HL-60/S4 treated with phorbol 12-myristate 13-acetate at 8.2 ng/mL for 4 days and 3 days (cell line): ENCODE measurements around the gene FUT7.
"Not testable (repeated sequence)": the region's sequence is repeated elsewhere in the genome, so short reads cannot be mapped to it uniquely, and the experiment has no call there.

ENCODE experiments used
- in situ Hi-C: fragments of 300-500 bp; cut with MboI; formaldehyde crosslinking; loops from 2 replicates; pipeline ENCODE4 v1.15.0; 2022; ENCODE audit warnings: low sequenced_read_pairs

The FUT7 gene

GRCh38 chr9:137034039-137034708 is 2.3 kb upstream of the FUT7 start:
- in situ Hi-C loops = no loop called here

GRCh38 chr9:137033481-137033880 is 1.6 kb upstream of the FUT7 start:
- in situ Hi-C loops = not testable (repeated sequence)

- in situ Hi-C loops = no loop called here
Measured at GRCh38 chr9:137032858-137033257, 970 bp upstream of the FUT7 start.

- in situ Hi-C loops = no loop called here
Measured at GRCh38 chr9:137030538-137031527, 1.1 kb downstream of the FUT7 start.

GRCh38 chr9:137030006-137030405 is 1.9 kb downstream of the FUT7 start:
- in situ Hi-C loops = no loop called here

- in situ Hi-C loops = no loop called here
Measured at GRCh38 chr9:137029058-137029936, 2.6 kb downstream of the FUT7 start.

GRCh38 chr9:137028263-137029057 is 3.4 kb downstream of the FUT7 start:
- in situ Hi-C loops = no loop called here

GRCh38 chr9:137027369-137028262 is 4.3 kb downstream of the FUT7 start, which contains the start of gene ABCA2:
Gene ABCA2 (minus strand): TSS chr9:137028237. CDS start chr9:137028140, 97 bp downstream.
- in situ Hi-C loops = no loop called here

GRCh38 chr9:137026828-137027227 is 5.1 kb downstream of the FUT7 start:
- in situ Hi-C loops = no loop called here

GRCh38 chr9:137026384-137026783 is 5.5 kb downstream of the FUT7 start:
- in situ Hi-C loops = no loop called here

- in situ Hi-C loops = no loop called here
Measured at GRCh38 chr9:137025517-137025966, 6.3 kb downstream of the FUT7 start.

GRCh38 chr9:137023583-137023991 is 8.3 kb downstream of the FUT7 start:
- in situ Hi-C loops = no loop called here

GRCh38 chr9:137023157-137023556 is 8.7 kb downstream of the FUT7 start:
- in situ Hi-C loops = no loop called here

GRCh38 chr9:137022662-137023008 is 9.3 kb downstream of the FUT7 start:
- in situ Hi-C loops = no loop called here

GRCh38 chr9:137021979-137022661 is 9.8 kb downstream of the FUT7 start:
- in situ Hi-C loops = no loop called here

- in situ Hi-C loops = no loop called here
Measured at GRCh38 chr9:137021568-137021978, 10.3 kb downstream of the FUT7 start.

GRCh38 chr9:137020771-137021567 is 10.9 kb downstream of the FUT7 start:
- in situ Hi-C loops = no loop called here
